IPS DF 6.9 (cell line): ENCODE measurements around the gene SOX1.

Experiments
- DNase-seq: peaks from one replicate; pipeline ENCODE4 v3.0.0-alpha.2; 2013; ENCODE audit warnings: low read depth, low spot score
- H3K27ac ChIP-seq: one replicate; pipeline ENCODE4 v1.5.1; 2013; ENCODE audit warnings: low read length, control low read depth
- H3K27me3 ChIP-seq: 2 replicates; pipeline ENCODE4 v1.6.1; 2013; ENCODE audit warnings: mild to moderate bottlenecking, low read length; ENCODE audit not compliant: control insufficient read depth, insufficient read depth
- H3K36me3 ChIP-seq: 2 replicates; pipeline ENCODE4 v1.6.1; 2013; ENCODE audit warnings: low read length; ENCODE audit not compliant: control insufficient read depth, insufficient read depth
- H3K4me1 ChIP-seq: 2 replicates; pipeline ENCODE4 v1.6.1; 2013; ENCODE audit warnings: low read length; ENCODE audit not compliant: control insufficient read depth, insufficient read depth
- H3K4me3 ChIP-seq: 2 replicates; pipeline ENCODE4 v1.5.1; 2013; ENCODE audit warnings: mild to moderate bottlenecking, low read length
- H3K9me3 ChIP-seq: 2 replicates; pipeline ENCODE4 v1.6.1; 2013; ENCODE audit warnings: low read length, inconsistent platforms; ENCODE audit not compliant: control insufficient read depth, insufficient read depth
- WGBS: extraction: QIAGEN DNeasy Blood & Tissue Kit; methylation state at CpG from one replicate; pipeline ENCODE4 v1.1.7; 2013; ENCODE audit warnings: mixed read lengths, missing lambda C conversion rate; ENCODE audit not compliant: insufficient read length, insufficient coverage; 5-methylcytosine and 5-hydroxymethylcytosine counted together

The SOX1 gene

DNA sequence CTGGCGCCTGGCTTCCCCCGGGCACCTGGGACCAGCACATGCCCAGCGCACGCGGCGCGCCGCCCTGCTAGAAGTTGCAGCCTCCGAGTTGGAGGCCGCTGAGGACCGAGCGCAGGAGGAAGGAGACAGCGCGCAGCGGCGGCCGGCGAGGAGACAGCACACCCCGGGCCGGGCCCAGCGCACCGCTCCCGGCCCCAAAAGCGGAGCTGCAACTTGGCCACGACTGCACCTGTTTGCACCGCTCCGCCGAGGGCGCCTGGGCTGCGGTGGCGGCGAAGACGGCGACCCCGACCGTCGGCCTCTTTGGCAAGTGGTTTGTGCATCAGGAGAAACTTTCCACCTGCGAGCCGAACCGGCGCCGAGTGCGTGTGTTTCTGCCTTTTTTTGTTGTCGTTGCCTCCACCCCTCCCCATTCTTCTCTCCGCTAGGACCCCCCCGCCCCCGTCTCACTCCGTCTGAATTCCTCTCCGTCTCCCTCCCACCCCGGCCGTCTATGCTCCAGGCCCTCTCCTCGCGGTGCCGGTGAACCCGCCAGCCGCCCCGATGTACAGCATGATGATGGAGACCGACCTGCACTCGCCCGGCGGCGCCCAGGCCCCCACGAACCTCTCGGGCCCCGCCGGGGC lies at the start of gene SOX1:
Gene SOX1, plus strand, starts transcription at position 34 of the 626 bp plus-strand sequence. Its CDS starts 510 bp downstream, at position 544.
- WGBS, result no CpG with 5 or more reads among the region's 66 CpGs
- DNase-seq, result no peak
- Histone ChIP-seq H3K27ac (no peak within 1 kb of the TSS), H3K4me3 (peak within 1 kb of the TSS; percentile 37; the same call in 1 of the 2 replicates), H3K4me1 (peaks cover 3% of the 10 kb centered on the region), H3K36me3 (no peaks in the 10 kb centered on the region; the same call in 1 of the 2 replicates), H3K27me3 (peaks cover 74% of the 10 kb centered on the region), H3K9me3 (no peaks in the 10 kb centered on the region)

- DNase-seq, result no peak
- no CpG with 5 or more reads among the region's 11 CpGs for WGBS
- H3K4me3 ChIP-seq, result no peak overlapping the region
- H3K27ac ChIP-seq, result no peak overlapping the region
- no peaks in the 10 kb centered on the region; the same call in 1 of the 2 replicates for H3K36me3 ChIP-seq
- no peaks in the 10 kb centered on the region for H3K4me1 ChIP-seq
- no peaks in the 10 kb centered on the region for H3K27me3 ChIP-seq
- no peaks in the 10 kb centered on the region for H3K9me3 ChIP-seq
Measured at GRCh38 chr13:112024577-112024976, 42.4 kb upstream of the SOX1 start.

GRCh38 chr13:112027250-112027649 lies 39.7 kb upstream of the SOX1 start:
- no CpG with 5 or more reads among the region's 11 CpGs for WGBS
- no peaks in the 10 kb centered on the region for H3K9me3 ChIP-seq
- no peak overlapping the region for H3K4me3 ChIP-seq
- no peaks in the 10 kb centered on the region; the same call in 1 of the 2 replicates for H3K36me3 ChIP-seq
- H3K27me3 ChIP-seq, result no peaks in the 10 kb centered on the region
- H3K4me1 ChIP-seq, result 0 out of 2 replicates have a peak, but pooled peaks cover under 1% of the 10 kb centered on the region
- no peak overlapping the region for H3K27ac ChIP-seq
- no peak for DNase-seq

DNA sequence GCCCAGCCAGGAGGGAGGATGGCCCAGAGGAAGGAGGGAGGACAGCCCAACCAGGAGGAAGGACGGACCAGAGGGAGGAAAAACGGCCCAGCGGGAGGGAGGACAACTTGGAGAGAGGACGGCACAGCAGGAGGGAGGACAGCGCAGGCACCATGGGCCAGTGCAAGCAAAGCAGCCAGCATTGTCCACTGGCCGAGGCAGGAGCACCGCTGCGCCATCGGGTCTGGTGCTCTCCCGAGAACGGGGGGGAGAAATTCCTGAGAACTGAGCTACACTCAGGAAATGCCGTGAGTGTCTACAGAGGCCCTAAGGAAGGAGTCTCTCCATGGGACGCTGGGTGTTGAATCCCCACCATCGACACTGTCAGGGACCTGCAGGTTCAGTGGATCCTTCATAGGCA lies 38.5 kb upstream of the SOX1 start:
- WGBS, result no CpG with 5 or more reads among the region's 14 CpGs
- no peaks in the 10 kb centered on the region for H3K27me3 ChIP-seq
- no peak overlapping the region for H3K27ac ChIP-seq
- H3K4me1 ChIP-seq, result 0 out of 2 replicates have a peak, but pooled peaks cover 1% of the 10 kb centered on the region
- no peak for DNase-seq
- H3K4me3 ChIP-seq, result no peak overlapping the region
- no peaks in the 10 kb centered on the region; the same call in 1 of the 2 replicates for H3K36me3 ChIP-seq
- H3K9me3 ChIP-seq, result no peaks in the 10 kb centered on the region

GRCh38 chr13:112029143-112029542 lies 37.8 kb upstream of the SOX1 start:
- Histone ChIP-seq H3K27me3 (no peaks in the 10 kb centered on the region), H3K9me3 (no peaks in the 10 kb centered on the region), H3K27ac (no peak overlapping the region), H3K4me3 (no peak overlapping the region), H3K36me3 (no peaks in the 10 kb centered on the region; the same call in 1 of the 2 replicates), H3K4me1 (0 out of 2 replicates have a peak, but pooled peaks cover 1% of the 10 kb centered on the region)
- no peak for DNase-seq
- no CpG with 5 or more reads among the region's 11 CpGs for WGBS

DNA sequence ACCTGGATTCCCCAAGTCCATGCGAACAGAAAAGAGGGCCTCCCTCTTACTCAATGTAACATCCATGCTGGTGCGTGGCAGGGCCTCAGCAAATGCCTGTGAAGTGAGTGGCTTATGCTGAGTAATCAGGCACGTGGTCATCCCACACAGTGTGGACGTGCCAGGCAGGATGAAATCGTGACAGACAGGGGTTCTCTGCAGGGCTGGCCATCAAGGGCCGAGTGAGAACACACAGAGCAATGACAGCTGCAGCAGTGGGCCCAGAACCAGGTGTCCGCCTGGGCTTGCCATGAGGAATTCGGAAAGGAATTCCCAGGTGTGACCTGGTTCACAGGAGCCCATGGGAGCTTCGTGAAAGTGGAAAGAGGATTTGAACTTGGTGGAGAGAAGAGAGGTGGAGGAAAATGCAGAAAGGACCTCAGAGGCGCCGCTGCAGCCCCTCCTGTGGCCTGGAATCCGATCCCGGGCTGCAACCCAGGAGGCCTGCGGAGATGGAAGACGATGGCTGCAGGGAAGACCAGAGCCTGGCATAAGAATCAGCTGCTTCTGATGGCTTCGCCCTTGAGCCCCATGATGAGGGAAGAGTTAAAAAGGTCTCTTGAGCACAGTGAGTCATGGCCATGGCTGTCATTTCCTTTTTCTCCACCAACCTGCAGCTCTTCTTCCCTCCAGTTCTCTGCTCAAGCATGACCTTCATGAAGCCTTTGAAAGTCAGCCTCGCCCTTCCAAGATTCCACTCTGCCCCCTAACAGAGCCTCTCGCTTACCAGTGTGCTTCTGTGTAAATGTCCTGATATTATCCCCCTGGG lies 34.6 kb upstream of the SOX1 start:
- Histone ChIP-seq H3K4me1 (peaks cover 1% of the 10 kb centered on the region; the same call in 1 of the 2 replicates), H3K27ac (no peak overlapping the region), H3K27me3 (no peaks in the 10 kb centered on the region), H3K36me3 (no peaks in the 10 kb centered on the region), H3K4me3 (no peak overlapping the region), H3K9me3 (no peaks in the 10 kb centered on the region)
- no CpG with 5 or more reads among the region's 18 CpGs for WGBS
- no peak for DNase-seq

DNA sequence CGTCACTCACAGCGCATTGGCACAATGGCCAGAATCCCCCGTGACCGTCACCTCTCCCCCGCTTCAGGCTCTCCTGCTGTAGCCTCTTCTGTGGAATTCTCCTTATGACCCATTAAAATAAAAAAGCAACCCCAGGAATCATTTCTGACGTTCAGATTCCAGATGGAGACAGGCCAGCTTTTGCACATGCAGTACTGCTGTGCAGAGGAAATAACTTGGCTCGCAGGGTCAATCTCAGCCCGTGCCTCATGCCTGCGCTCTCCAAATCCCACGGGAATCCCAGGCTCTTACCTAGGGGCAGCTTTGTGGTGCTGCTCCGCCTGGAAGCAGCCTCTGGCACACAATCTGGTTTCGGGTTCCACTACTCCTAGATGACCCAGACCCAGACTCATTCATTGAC lies 32.7 kb upstream of the SOX1 start:
- no peaks in the 10 kb centered on the region for H3K27me3 ChIP-seq
- no peaks in the 10 kb centered on the region for H3K9me3 ChIP-seq
- H3K4me3 ChIP-seq, result no peak overlapping the region
- no peak for DNase-seq
- no peak overlapping the region for H3K27ac ChIP-seq
- H3K4me1 ChIP-seq, result peaks cover 1% of the 10 kb centered on the region; the same call in 1 of the 2 replicates
- H3K36me3 ChIP-seq, result no peaks in the 10 kb centered on the region
- no CpG with 5 or more reads among the region's 12 CpGs for WGBS

GRCh38 chr13:112034846-112035245 lies 32.1 kb upstream of the SOX1 start:
- WGBS, result no CpG with 5 or more reads among the region's 6 CpGs
- Histone ChIP-seq H3K27ac (no peak overlapping the region), H3K4me1 (peaks cover 1% of the 10 kb centered on the region; the same call in 1 of the 2 replicates), H3K9me3 (no peaks in the 10 kb centered on the region), H3K27me3 (no peaks in the 10 kb centered on the region), H3K4me3 (no peak overlapping the region), H3K36me3 (no peaks in the 10 kb centered on the region)
- no peak for DNase-seq

DNA sequence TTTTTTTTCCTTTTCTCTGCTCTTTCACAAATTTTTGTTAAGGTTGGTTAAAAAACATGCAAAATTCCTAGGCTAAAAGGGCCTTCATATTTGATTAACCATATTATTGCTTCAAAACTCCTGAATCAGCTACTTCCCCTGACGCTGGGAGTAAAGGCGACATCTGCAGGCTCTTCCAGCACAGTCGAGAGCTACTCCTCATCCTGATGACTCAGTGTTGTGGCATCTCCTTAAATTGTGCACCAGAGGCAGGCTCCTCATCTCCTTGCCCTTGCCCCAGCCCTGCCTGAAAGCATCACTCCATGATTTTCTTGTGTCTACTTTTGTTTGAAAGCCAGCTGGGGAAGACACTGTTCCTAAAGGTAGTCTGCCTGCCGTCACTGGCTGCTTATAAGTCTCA lies 24.5 kb upstream of the SOX1 start:
- peaks cover 1% of the 10 kb centered on the region; the same call in 1 of the 2 replicates for H3K4me1 ChIP-seq
- H3K36me3 ChIP-seq, result no peaks in the 10 kb centered on the region
- no peak overlapping the region for H3K4me3 ChIP-seq
- DNase-seq, result no peak
- no peaks in the 10 kb centered on the region for H3K27me3 ChIP-seq
- no peaks in the 10 kb centered on the region for H3K9me3 ChIP-seq
- H3K27ac ChIP-seq, result no peak overlapping the region
- WGBS, result no CpG with 5 or more reads among the region's 4 CpGs

DNA sequence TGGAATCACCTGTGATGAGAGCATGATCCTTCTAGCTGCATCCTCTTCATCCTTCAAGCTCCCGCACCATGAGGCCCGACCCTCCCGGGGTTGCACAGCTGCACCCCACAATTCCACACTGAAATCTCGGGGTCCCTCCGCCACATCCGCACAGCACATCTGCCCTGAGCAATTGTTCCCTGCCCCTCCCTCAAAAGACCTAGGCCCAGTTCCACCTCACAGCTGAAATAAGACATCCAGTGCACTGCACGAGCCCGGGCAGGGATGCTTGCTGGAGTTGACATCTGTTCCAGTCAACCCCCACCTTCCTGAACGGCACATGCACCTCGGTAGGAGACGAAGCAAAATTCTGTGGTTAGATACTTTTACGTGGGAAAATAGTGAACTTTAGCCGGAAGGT lies 14.7 kb upstream of the SOX1 start:
- DNase-seq, result no peak
- no peak overlapping the region for H3K4me3 ChIP-seq
- no peak overlapping the region for H3K27ac ChIP-seq
- WGBS, result no CpG with 5 or more reads among the region's 13 CpGs
- H3K27me3 ChIP-seq, result peaks cover 50% of the 10 kb centered on the region
- peaks cover 8% of the 10 kb centered on the region; the same call in 1 of the 2 replicates for H3K4me1 ChIP-seq
- H3K9me3 ChIP-seq, result no peaks in the 10 kb centered on the region
- no peaks in the 10 kb centered on the region for H3K36me3 ChIP-seq
